Esophagus muscularis mucosa (tissue), 4 donors: ENCODE results near the gene KCNE5. TPM values are rescaled to one million over a fixed set of nuclear protein-coding genes. Genes with fewer than 3 reads are reported as not detected.

Experiments used
- DNase-seq: peaks from one replicate; pipeline ENCODE4 v3.0.0-alpha.2; 2017; ENCODE audit errors: extremely low spot score
- H3K27ac ChIP-seq, 4 donors: fragments of 200-600 bp; sonication (generic); replicated peaks in 1 of 4; 1 replicate in 3 of 4; 2 replicates in 1 of 4; pipeline ENCODE4 v1.5.1; 2016 to 2019; ENCODE audit warnings: mild to moderate bottlenecking in 1 of 4
- H3K27me3 ChIP-seq, 4 donors: fragments of 200-600 bp; sonication (generic); one replicate each; pipeline versions ENCODE4 v1.5.1 to v1.6.0; 2016 to 2019
- H3K36me3 ChIP-seq, 4 donors: fragments of 200-600 bp; sonication (generic); one replicate each; pipeline ENCODE4 v1.5.1; 2016 to 2019
- H3K4me1 ChIP-seq, 4 donors: fragments of 200-600 bp; sonication (generic); one replicate each; pipeline ENCODE4 v1.5.1; 2016 to 2019
- H3K4me3 ChIP-seq, 4 donors: fragments of 200-600 bp; sonication (generic); 1 replicate in 2 of 4; 2 replicates in 2 of 4; pipeline ENCODE4 v1.5.1; 2016 to 2019; ENCODE audit warnings: mild to moderate bottlenecking in 4 of 4, moderate library complexity in 1 of 4
- H3K9me3 ChIP-seq, 4 donors: fragments of 200-600 bp; sonication (generic); 1 replicate in 3 of 4; 2 replicates in 1 of 4; pipeline ENCODE4 v1.5.1; 2016 to 2019
- EP300 ChIP-seq: sonication (generic); formaldehyde crosslinking; IDR thresholded peaks from one replicate; pipeline ENCODE4 v1.6.1; 2017; ENCODE audit warnings: antibody characterized with exemption
- POLR2A ChIP-seq: fragments of 450-650 bp; IDR thresholded peaks from one replicate; pipeline ENCODE4 v1.6.1; 2017; ENCODE audit warnings: antibody characterized with exemption, moderate library complexity, mild to moderate bottlenecking, low read depth
- POLR2AphosphoS5 ChIP-seq, 2 donors: sonication (generic); formaldehyde crosslinking; IDR thresholded peaks; one replicate each; pipeline ENCODE4 v1.6.1; 2017; ENCODE audit warnings: antibody characterized with exemption in 2 of 2
- whole genome bisulfite sequencing: methylation state at CpG from one replicate; pipeline ENCODE4 v1.1.5; 2018; 5-methylcytosine and 5-hydroxymethylcytosine counted together
- intact Hi-C: fragments of 100-400 bp; cut with DNase I; formaldehyde crosslinking; loops from one replicate; pipeline ENCODE4 v1.15.1; 2023
- total RNA-seq, 4 donors: library from RNA; depleted of rRNA; stranded (reverse); fragments of >200 nt; gene quantifications; one replicate each; pipeline versions ENCODE4 v1.1.0 to v1.2.1, GENCODE V29; 2016
- TF ChIP-seq, protein P1 (sequence below), 3 experiments: fragments of 200-600 bp in 2 of 3; fragments of 450-650 bp in 1 of 3; sonication (generic) in 2 of 3; IDR thresholded peaks; one replicate each; pipeline ENCODE4 v1.5.1; 2017 to 2019; ENCODE audit warnings: antibody characterized with exemption in 3 of 3, mild to moderate bottlenecking in 2 of 3, moderate library complexity in 1 of 3

Gene KCNE5
- total RNA-seq, 4 donors from 2014 or later, result not detected

DNA sequence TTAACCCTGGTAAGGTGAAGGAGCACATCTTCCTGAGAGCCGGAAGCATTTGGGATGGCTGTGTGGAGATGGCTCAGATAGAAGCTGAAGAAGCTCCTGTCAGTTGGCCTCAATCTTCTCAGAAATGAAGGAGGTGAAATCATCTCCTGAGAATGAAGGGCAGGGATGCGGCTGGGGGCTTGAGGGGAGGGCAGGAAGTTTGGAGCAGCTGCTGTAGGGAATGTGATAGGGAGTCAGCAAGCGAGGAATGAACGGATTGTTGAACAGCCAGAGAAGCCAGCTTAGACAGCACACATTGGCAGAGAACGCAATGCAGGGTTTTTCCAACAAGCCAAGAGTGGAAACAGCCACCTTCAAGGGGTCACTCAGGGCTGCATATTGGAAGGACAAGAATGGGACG, 10.0 kb downstream of the KCNE5 start:
- TF ChIP-seq EP300, result no peak
- no peak for TF ChIP-seq POLR2AphosphoS5 (IDR thresholded peaks at IDR 0.05)
- TF ChIP-seq, protein P1, sequence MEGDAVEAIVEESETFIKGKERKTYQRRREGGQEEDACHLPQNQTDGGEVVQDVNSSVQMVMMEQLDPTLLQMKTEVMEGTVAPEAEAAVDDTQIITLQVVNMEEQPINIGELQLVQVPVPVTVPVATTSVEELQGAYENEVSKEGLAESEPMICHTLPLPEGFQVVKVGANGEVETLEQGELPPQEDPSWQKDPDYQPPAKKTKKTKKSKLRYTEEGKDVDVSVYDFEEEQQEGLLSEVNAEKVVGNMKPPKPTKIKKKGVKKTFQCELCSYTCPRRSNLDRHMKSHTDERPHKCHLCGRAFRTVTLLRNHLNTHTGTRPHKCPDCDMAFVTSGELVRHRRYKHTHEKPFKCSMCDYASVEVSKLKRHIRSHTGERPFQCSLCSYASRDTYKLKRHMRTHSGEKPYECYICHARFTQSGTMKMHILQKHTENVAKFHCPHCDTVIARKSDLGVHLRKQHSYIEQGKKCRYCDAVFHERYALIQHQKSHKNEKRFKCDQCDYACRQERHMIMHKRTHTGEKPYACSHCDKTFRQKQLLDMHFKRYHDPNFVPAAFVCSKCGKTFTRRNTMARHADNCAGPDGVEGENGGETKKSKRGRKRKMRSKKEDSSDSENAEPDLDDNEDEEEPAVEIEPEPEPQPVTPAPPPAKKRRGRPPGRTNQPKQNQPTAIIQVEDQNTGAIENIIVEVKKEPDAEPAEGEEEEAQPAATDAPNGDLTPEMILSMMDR (IDR thresholded peaks at IDR 0.05), result no peak
- TF ChIP-seq POLR2A, result no peak
- H3K36me3 ChIP-seq, result no peaks in the 10 kb centered on the region
- H3K4me1 ChIP-seq, result no peaks in the 10 kb centered on the region
- H3K27me3 ChIP-seq, result no peaks in the 10 kb centered on the region
- intact Hi-C loops, result no loop called here
- no peak for DNase-seq
- H3K4me3 ChIP-seq, result no peak overlapping the region
- 71% methylated on average over 6 of the region's 6 CpGs for WGBS
- H3K9me3 ChIP-seq, result no peaks in the 10 kb centered on the region
- no peak overlapping the region for H3K27ac ChIP-seq

DNA sequence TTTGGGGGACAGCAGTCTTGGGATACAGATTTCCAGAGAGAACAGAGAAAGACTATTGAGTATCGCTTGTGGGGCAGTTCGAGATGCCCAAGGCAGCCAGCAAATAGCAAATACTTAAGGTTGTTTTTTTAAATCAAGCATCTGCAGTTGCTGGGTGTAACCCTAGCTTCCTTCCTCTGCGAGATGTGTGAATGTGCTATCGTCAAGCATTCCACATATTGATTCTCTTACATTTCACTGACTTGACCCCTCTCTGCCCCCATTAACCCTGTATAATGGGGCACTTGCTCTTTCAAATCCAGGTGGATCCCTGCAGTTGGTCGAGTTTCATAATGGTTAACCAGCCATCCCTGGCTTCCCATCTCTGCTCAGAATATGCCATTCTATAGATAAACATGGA, 23.5 kb downstream of the KCNE5 start:
- no peak for TF ChIP-seq EP300
- TF ChIP-seq POLR2AphosphoS5 (IDR thresholded peaks at IDR 0.05), result no peak
- TF ChIP-seq, protein P1 (IDR thresholded peaks at IDR 0.05), result no peak
- no peak for TF ChIP-seq POLR2A
- Histone ChIP-seq H3K4me3 (no peak overlapping the region), H3K4me1 (no peaks in the 10 kb centered on the region), H3K27me3 (no peaks in the 10 kb centered on the region), H3K9me3 (no peaks in the 10 kb centered on the region), H3K27ac (no peak overlapping the region), H3K36me3 (no peaks in the 10 kb centered on the region)
- intact Hi-C loops, result no loop called here
- WGBS, result 70% methylated on average over 5 of the region's 5 CpGs
- DNase-seq, result no peak

DNA sequence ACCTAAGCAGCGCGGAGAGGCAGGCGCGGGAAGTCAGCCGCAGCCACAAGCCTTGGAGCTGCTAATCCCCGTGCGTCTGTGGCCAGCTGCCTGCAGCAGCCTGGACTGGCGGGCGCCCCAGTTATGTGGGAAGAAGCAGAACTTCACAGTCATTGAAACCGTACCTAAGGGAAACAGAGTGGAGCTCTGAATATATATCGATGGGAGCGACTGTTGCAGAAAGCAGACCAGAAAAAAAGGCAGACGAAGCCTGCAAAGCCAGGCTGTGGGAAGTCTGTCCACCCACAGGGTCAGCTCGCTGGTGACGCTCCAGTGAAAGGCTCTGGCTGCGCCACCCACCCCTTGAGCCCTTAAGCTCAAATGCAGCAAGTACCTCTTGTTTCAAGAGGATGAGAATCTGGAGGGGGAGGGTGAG, 24.7 kb downstream of the KCNE5 start:
- Histone ChIP-seq H3K4me3 (no peak overlapping the region), H3K36me3 (no peaks in the 10 kb centered on the region), H3K27ac (no peak overlapping the region), H3K9me3 (no peaks in the 10 kb centered on the region), H3K4me1 (no peaks in the 10 kb centered on the region), H3K27me3 (no peaks in the 10 kb centered on the region)
- TF ChIP-seq POLR2AphosphoS5 (IDR thresholded peaks at IDR 0.05) (no peak), POLR2A (no peak), EP300 (no peak)
- TF ChIP-seq, protein P1 (IDR thresholded peaks at IDR 0.05), result no peak
- no peak for DNase-seq
- intact Hi-C loops, result no loop called here
- 30% methylated on average over 16 of the region's 16 CpGs for WGBS

DNA sequence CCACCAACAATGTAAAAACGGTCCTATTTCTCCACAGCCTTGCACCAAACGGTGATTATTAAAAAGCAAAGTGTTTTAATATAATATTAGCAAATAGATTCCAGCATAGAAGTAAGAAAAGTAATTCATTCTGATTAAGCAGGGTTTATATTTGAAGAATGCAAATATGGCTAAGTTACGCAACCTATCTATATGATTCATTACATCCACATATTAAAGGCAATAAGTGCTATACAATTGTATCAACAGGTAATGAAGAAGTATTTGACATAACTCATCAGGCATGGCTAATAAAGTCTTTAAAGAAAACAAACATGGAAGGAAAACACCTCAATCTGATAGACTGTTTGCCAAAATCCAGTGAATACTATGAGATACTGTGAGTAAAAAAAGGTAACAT, 29.0 kb downstream of the KCNE5 start:
- Histone ChIP-seq H3K36me3 (no peaks in the 10 kb centered on the region), H3K27ac (no peak overlapping the region), H3K4me1 (no peaks in the 10 kb centered on the region), H3K9me3 (no peaks in the 10 kb centered on the region), H3K27me3 (no peaks in the 10 kb centered on the region), H3K4me3 (no peak overlapping the region)
- TF ChIP-seq POLR2AphosphoS5 (IDR thresholded peaks at IDR 0.05) (no peak), POLR2A (no peak), EP300 (no peak)
- TF ChIP-seq, protein P1 (IDR thresholded peaks at IDR 0.05), result no peak
- intact Hi-C loops, result no loop called here
- 72% methylated on average over 3 of the region's 3 CpGs for WGBS
- DNase-seq, result no peak

DNA sequence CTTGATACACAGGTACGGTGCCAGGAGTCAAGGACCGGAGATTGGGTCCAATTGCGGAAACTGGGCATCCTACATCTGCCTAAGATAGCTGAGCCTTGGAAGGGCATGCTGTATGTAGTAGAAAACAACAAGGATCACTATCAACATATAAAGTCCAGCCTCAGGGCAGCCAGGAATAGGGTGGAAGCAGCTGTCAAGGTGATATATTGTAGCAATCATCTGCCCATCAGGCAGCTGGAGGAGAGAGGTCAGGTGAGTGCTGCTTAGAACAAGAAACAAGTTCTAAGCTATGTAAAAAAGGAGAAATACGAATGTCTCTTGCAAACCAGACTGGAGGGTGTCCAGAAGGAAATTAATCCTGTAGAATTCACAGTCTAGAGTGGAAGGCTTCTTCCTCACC, 34.8 kb downstream of the KCNE5 start:
- Histone ChIP-seq H3K9me3 (no peaks in the 10 kb centered on the region), H3K27me3 (no peaks in the 10 kb centered on the region), H3K27ac (no peak overlapping the region), H3K4me1 (no peaks in the 10 kb centered on the region), H3K36me3 (no peaks in the 10 kb centered on the region), H3K4me3 (no peak overlapping the region)
- intact Hi-C loops, result no loop called here
- DNase-seq, result no peak
- TF ChIP-seq EP300 (no peak), POLR2AphosphoS5 (IDR thresholded peaks at IDR 0.05) (no peak), POLR2A (no peak)
- TF ChIP-seq, protein P1 (IDR thresholded peaks at IDR 0.05), result no peak
- WGBS, result 76% methylated on average over 4 of the region's 4 CpGs
